Naive B cell (primary cell): ENCODE data around the gene KCNA2. TPM values are rescaled to one million over a fixed set of nuclear protein-coding genes. Genes with fewer than 3 reads are reported as not detected.

Source experiments
- ATAC-seq, 2 donors: fragments of 150-1000 bp; cut with Tn5 transposase; 2 replicates each; pipeline ENCODE4 v1.10.0; 2021; ENCODE audit warnings: low read depth in 2 of 2, mild to moderate bottlenecking in 2 of 2, moderate library complexity in 2 of 2
- DNase-seq: peaks from one replicate; pipeline ENCODE4 v3.0.0; 2022
- H3K27ac Mint-ChIP-seq, 6 donors: one replicate each; pipeline ENCODE4 v1.8.0; 2020 to 2022; ENCODE audit warnings: mild to moderate bottlenecking in 6 of 6, mixed read lengths in 6 of 6, moderate library complexity in 5 of 6, inconsistent platforms in 2 of 6
- H3K27me3 Mint-ChIP-seq, 3 donors: one replicate each; pipeline ENCODE4 v1.8.0; 2021 to 2022; ENCODE audit warnings: mixed read lengths in 3 of 3, mild to moderate bottlenecking in 1 of 3
- H3K36me3 Mint-ChIP-seq, 2 donors: one replicate each; pipeline ENCODE4 v1.8.0; 2020 to 2022; ENCODE audit warnings: mixed read lengths in 2 of 2, inconsistent platforms in 1 of 2, mild to moderate bottlenecking in 1 of 2
- H3K4me1 Mint-ChIP-seq, 3 donors: one replicate each; pipeline ENCODE4 v1.8.0; 2020 to 2022; ENCODE audit warnings: mixed read lengths in 3 of 3, inconsistent platforms in 1 of 3, mild to moderate bottlenecking in 1 of 3, moderate library complexity in 1 of 3
- H3K4me3 Mint-ChIP-seq, 8 donors: one replicate each; pipeline ENCODE4 v1.8.0; 2020 to 2022; ENCODE audit warnings: mild to moderate bottlenecking in 8 of 8, mixed read lengths in 8 of 8, moderate library complexity in 8 of 8, inconsistent platforms in 2 of 8
- H3K9me3 Mint-ChIP-seq, 7 donors: one replicate each; pipeline ENCODE4 v1.8.0; 2020 to 2022; ENCODE audit warnings: mixed read lengths in 7 of 7, mild to moderate bottlenecking in 5 of 7, inconsistent platforms in 2 of 7, moderate library complexity in 1 of 7
- polyA plus RNA-seq, 6 donors: library from polyadenylated mRNA; unstranded; fragments of 300-500 nt; fragmentation: Illumina TruSeq; gene quantifications; one replicate each; pipeline ENCODE4 v1.2.3, GENCODE V29; 2021; ENCODE audit warnings: low read depth in 6 of 6

KCNA2 gene
- polyA plus RNA-seq, 6 donors from 2014 or later = not detected

DNA sequence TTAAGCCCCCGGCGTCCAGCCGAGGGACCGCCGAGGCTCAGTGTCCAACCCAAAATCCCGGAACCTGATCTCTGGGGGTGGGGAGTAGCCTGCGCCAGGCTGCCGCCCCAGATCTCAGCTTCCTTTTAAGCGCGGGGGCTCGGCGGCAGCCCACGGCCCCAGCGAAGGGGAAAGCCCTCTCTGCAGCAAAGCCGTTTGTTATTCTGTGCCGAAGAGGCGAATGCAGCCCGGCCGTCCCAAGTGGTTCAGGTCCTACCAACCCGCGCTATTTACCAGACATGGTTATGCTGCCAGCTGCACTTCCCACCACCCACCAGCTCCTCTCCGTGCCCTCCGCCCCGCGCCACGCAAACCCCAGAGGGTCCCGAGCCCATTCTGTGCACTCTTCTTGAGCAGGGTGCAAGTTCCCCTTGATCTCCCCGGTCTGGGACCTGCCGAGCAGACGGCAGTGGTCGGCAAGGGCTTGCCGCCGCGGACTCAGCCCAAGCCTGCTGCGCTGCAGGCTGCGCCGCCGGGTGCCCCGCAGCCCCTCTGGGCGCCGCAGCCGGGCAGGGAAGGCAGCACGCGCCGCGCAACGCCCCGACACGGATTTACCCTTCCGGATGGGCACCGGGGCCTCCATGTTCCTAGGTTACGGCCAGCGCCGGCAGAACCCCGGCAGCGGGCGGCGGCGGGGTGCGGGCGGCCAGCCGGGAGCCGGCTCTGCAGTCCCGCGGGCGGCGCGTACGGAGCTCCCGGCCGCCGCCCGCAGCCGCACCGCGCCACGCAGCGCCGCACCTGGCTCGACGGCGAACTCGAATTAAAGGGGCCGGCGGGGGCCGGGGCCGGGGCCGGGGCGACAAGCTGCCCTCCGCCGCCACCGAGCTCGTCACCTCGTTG, 738 bp upstream of the KCNA2 start:
- Mint-ChIP-seq H3K27me3 (peaks cover 44 to 84% (median 56%) of the 10 kb centered on the region in 3 donors), H3K36me3 (no peaks in the 10 kb centered on the region), H3K9me3 (no peaks in the 10 kb centered on the region), H3K27ac (peak overlapping the region in 1 of 6 donors; percentile 87), H3K4me1 (peaks cover 19 to 34% (median 29%) of the 10 kb centered on the region in 3 donors), H3K4me3 (peak overlapping the region; percentile 85 to 92 (median 88))
- DNase-seq = peak; percentile 18
- ATAC-seq = peak; percentile 55 to 59

DNA sequence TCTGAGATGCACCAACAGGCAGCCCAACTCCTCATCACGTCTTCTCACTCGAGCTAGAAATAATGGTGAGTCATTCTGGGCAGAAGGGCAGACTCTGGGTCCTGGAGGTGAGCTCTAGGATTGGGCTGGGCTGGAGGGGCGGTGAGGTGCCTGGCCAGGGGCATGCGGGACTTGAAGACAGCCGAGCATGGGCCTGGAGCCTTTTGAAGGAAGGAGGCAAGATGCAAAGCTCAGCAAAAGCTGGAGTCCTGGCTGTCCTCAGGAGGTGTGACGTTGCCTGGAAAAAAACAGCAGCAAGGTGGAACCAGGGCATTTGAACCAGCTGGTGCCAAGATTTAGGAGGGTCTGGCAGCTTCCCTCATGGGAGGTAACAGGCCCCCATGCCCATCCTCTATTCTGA, 712 bp downstream of the KCNA2 start:
- Mint-ChIP-seq H3K27ac (no peak overlapping the region), H3K4me3 (peak overlapping the region in 7 of 8 donors; percentile 64 to 91 (median 82)), H3K9me3 (no peaks in the 10 kb centered on the region), H3K27me3 (peaks cover 44 to 80% (median 56%) of the 10 kb centered on the region in 3 donors), H3K4me1 (peaks cover 15 to 29% (median 25%) of the 10 kb centered on the region in 3 donors), H3K36me3 (no peaks in the 10 kb centered on the region)
- no peak for DNase-seq
- no peak for ATAC-seq

DNA sequence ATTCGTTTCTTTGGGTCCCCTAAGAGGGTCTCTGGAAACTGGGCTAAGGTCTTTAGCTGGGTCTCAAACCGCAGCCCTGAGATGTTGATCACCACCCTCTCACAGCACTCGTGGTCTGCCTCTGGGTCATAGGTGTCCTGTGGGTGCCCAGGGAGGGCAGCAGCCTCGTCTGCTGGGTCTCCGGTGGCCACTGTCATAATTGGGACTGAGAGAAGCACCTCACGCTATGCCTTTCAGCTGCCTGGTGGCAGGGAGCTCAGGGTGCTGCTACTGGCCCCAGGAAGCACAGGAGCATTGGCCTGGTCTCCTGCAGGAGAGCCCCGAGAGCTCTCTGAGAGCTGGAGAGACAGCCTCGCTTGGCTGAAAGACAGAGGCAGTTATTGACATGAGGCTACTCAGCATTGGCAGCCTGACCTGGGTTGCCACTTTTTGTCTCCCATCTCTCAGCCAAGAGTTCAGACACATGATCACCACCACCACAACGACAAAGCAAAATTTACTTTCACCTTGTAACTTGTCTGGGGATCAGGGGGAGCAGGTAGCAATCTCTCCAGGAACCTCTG, 1.5 kb downstream of the KCNA2 start:
- Mint-ChIP-seq H3K27ac (no peak overlapping the region), H3K9me3 (no peaks in the 10 kb centered on the region), H3K4me3 (peak overlapping the region in 4 of 8 donors; percentile 34 to 82 (median 50)), H3K36me3 (no peaks in the 10 kb centered on the region), H3K4me1 (peaks cover 15 to 29% (median 21%) of the 10 kb centered on the region in 3 donors), H3K27me3 (peaks cover 48 to 77% (median 58%) of the 10 kb centered on the region in 3 donors)
- no peak for DNase-seq
- ATAC-seq = no peak

DNA sequence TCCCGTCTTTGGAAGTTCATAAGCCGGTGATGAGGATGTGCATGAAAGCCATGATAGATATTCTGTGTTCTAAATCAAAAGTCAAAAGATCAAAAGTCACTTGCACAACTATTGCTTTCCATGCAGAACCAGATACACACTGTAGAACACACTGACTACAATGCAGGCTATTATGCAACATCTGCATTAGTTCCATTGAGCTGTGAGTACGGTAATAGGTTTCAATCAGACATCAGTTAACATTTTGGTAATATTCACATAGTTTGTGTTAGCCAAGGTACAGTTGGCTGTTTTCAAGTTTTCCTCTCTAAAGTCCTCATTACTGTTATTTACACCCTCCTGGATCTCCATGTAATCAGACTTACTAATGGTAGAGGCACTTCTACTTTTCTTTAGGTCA, 3.1 kb downstream of the KCNA2 start:
- Mint-ChIP-seq H3K4me3 (no peak overlapping the region), H3K4me1 (peaks cover 10 to 17% (median 15%) of the 10 kb centered on the region in 3 donors), H3K27ac (no peak overlapping the region), H3K36me3 (no peaks in the 10 kb centered on the region), H3K27me3 (peaks cover 39 to 79% (median 58%) of the 10 kb centered on the region in 3 donors), H3K9me3 (no peaks in the 10 kb centered on the region)
- ATAC-seq (no peak), DNase-seq (no peak)

DNA sequence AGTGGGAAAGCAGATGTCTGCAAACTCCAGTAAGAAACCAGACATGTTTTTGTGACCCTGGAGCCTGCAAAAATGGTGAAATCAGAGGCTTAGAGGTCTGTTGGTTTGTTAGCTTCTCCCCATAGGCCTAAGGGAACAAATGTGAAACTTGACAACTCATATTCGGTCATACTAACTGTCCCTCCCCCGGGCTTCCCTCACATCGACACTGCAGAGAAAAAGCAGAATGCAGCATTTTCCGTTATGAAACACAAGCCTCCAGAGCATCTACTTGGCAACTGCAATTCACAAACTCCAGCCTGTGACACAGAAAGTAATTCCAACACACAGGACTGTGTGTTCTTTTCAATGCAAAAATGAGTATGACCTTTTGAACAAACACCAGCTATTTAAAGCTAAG, 3.7 kb downstream of the KCNA2 start:
- ATAC-seq (no peak), DNase-seq (no peak)
- Mint-ChIP-seq H3K4me1 (peaks cover 7 to 15% (median 12%) of the 10 kb centered on the region in 3 donors), H3K36me3 (no peaks in the 10 kb centered on the region), H3K9me3 (no peaks in the 10 kb centered on the region), H3K27me3 (peaks cover 34 to 76% (median 59%) of the 10 kb centered on the region in 3 donors), H3K4me3 (no peak overlapping the region), H3K27ac (no peak overlapping the region)

DNA sequence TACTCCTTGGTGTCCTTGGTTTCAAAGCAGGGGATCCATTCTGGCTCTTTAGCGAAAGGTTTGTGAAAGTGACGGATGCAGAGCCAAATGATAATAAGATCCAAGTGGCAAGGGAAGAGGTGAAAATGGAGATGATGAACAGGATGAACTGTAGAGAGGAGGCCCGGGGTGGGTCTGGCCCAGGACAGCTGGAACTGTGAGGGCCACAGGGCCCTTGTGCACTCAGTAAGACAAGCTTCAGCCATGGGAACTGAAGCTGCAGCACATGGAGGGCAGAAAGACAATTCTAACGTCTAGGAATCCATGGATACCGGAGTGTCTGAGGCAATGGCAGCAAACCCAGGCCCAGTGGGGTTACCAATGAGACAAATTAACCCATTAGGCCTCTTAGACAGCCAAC, 4.8 kb downstream of the KCNA2 start:
- no peak for DNase-seq
- Mint-ChIP-seq H3K9me3 (no peaks in the 10 kb centered on the region), H3K4me3 (no peak overlapping the region), H3K27me3 (peaks cover 36 to 70% (median 69%) of the 10 kb centered on the region in 3 donors), H3K27ac (no peak overlapping the region), H3K4me1 (peaks cover 0 to 8% (median 5%) of the 10 kb centered on the region in 3 donors), H3K36me3 (no peaks in the 10 kb centered on the region)
- no peak for ATAC-seq

DNA sequence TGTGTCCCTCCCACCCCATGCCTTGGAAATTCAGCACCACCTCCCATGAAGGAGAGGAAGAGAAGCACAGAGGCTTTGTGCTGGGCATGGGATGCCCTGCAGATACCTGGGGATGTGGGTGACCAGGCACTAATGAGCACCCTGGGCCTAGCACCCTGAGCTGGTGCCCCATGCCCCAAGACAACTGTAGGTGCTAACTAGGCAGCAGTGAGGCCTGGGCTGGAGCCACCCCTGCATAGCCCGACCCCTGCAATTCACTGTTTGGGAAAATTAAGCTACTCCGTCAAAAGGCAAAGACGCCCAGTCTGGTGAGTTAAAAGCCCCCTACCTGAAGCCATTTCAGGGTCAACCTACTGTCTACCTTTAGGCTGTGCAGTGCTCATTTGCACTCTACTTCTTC, 5.4 kb downstream of the KCNA2 start:
- H3K27ac Mint-ChIP-seq = no peak overlapping the region
- no peaks in the 10 kb centered on the region for H3K36me3 Mint-ChIP-seq
- H3K4me3 Mint-ChIP-seq = no peak overlapping the region
- peaks cover 36 to 64% (median 63%) of the 10 kb centered on the region in 3 donors for H3K27me3 Mint-ChIP-seq
- H3K9me3 Mint-ChIP-seq = no peaks in the 10 kb centered on the region
- H3K4me1 Mint-ChIP-seq = peaks cover 0 to 2% (median under 1%) of the 10 kb centered on the region in 3 donors
- DNase-seq (no peak), ATAC-seq (no peak)

DNA sequence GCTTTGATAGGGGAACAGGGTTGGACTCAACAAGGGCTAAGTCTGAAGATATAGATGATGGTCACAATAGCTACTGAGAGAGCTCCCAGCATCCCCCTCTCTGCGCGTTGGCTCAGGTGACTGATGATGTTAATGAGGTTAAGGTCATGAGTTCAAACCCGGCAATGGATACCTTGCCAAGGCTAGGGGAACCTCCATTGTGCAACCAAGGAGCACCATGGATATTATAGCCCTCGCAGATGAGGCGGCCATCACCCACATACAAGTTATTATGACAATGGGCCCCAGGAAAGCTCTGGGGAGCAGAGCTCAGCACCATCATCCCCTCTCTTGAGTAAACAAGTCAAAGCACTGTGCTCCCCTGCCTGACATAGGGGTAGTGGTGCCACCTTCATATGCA, 8.2 kb downstream of the KCNA2 start:
- H3K4me1 Mint-ChIP-seq = peaks cover 6 to 7% (median 7%) of the 10 kb centered on the region in 3 donors
- no peak overlapping the region for H3K27ac Mint-ChIP-seq
- H3K9me3 Mint-ChIP-seq = no peaks in the 10 kb centered on the region
- no peak for ATAC-seq
- peaks cover 19 to 45% (median 36%) of the 10 kb centered on the region in 3 donors for H3K27me3 Mint-ChIP-seq
- H3K36me3 Mint-ChIP-seq = no peaks in the 10 kb centered on the region
- no peak for DNase-seq
- no peak overlapping the region for H3K4me3 Mint-ChIP-seq

DNA sequence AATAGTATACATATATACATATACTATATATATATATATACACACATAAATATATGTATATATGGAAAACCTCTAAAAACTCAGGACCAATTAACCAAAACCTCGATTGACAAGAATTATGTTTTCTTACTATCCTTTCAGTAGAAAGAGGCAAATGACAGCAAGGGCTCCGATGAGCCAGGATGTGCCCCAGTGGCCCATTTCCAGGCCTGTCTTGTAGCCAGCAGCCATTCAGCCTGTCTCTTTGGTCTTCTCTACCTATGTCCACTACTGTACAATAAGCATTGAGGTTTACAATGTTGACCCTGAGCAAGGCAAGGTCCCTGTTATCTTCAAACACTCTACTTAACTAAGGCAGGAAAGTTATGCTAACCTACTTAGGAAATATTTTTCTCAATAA, 9.8 kb downstream of the KCNA2 start:
- ATAC-seq = no peak
- Mint-ChIP-seq H3K4me1 (peaks cover 6 to 7% (median 7%) of the 10 kb centered on the region in 3 donors), H3K27me3 (peaks cover 27 to 50% (median 40%) of the 10 kb centered on the region in 3 donors), H3K9me3 (no peaks in the 10 kb centered on the region), H3K36me3 (no peaks in the 10 kb centered on the region), H3K4me3 (no peak overlapping the region), H3K27ac (no peak overlapping the region)
- DNase-seq = no peak

DNA sequence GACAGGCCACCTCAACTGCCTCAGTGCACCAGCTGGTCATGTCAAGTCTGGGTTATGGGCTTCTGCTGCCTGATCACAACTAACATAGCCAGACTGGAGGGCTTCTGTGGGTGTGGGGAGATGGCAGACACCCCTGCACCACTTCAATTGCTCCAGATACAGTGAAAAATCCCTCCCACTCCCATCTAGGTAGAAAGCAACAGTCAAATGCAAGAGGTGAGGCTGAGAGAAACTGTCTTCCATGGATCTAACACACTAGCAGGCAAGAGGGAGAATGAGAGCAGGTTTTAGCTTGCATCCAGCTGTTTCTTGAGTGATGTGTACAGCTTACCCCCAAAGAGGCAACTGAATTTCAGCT, 10.8 kb downstream of the KCNA2 start:
- peak overlapping the region in 1 of 6 donors; percentile 28 for H3K27ac Mint-ChIP-seq
- ATAC-seq (no peak), DNase-seq (no peak)
- H3K27me3 Mint-ChIP-seq = peaks cover 34 to 59% (median 48%) of the 10 kb centered on the region in 3 donors
- H3K4me3 Mint-ChIP-seq = no peak overlapping the region
- peaks cover 6 to 7% (median 7%) of the 10 kb centered on the region in 3 donors for H3K4me1 Mint-ChIP-seq
- H3K36me3 Mint-ChIP-seq = no peaks in the 10 kb centered on the region
- no peaks in the 10 kb centered on the region for H3K9me3 Mint-ChIP-seq

DNA sequence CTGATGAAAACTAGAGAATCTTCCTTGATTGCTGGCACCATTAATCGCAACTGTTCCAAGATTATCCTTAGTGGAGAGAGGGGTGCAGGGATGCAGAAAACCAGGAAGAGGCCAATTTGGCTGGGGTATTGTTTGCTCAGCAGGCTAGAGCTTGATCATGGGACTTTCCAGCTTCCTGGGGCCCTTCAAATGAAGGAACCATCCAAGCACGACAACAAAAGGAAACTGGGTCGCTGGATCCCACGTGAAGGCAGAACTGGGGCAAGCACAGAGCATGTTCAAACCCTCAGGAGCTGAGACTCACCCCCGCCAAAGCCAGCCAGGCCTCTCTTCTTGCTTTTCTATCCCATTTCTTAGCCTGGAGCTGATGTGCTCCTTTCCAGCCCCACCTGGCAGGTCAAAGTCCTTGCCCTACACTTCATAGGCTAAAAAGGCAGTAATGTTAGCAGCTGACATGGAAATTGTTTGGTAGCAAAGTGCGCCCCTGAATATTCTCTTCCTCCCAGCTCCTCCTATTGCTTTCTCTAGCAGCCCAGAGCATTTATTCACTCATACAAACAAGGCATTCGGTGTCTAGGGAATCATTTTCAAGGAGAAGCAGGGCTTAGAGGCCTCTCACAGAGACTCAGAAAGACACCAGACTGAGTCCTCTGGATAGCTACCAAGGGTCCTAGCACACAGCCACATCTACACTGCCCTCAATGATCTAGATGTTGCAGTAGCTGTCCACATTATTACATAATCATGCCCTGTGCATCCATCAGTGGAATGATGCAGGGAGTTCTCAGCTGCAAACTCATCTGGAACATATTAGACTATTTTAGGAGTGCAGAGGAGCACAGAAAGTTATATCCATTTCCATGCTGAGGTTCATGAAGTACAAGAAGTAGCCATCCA, 11.5 kb downstream of the KCNA2 start:
- DNase-seq = no peak
- ATAC-seq = peak; percentile 35 to 40
- Mint-ChIP-seq H3K9me3 (no peaks in the 10 kb centered on the region), H3K27ac (peak overlapping the region in 1 of 6 donors; percentile 28), H3K4me3 (no peak overlapping the region), H3K27me3 (peaks cover 33 to 58% (median 44%) of the 10 kb centered on the region in 3 donors), H3K36me3 (no peaks in the 10 kb centered on the region), H3K4me1 (peaks cover 6 to 7% (median 7%) of the 10 kb centered on the region in 3 donors)

DNA sequence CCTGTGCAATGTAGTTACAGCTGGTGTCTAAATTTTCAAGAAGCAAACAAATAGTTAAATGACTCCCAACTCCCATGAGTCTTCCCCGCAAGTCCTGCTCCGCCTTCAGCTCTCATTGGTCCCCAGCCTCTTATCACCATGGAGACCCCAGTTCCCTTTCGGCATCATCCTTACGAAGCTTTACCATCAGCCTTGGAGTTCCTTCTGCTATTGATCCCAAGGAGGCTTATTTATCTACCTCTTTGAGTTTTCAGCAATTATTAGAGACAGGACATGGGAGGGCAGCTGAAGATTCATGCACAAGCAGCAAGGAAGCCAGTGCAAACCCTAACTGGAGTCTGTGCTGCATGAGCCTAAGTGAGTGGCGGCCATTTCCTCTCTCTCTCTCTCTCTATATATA, 12.3 kb downstream of the KCNA2 start:
- DNase-seq (no peak), ATAC-seq (no peak)
- H3K27ac Mint-ChIP-seq = no peak overlapping the region
- H3K4me3 Mint-ChIP-seq = no peak overlapping the region
- peaks cover 6 to 7% (median 7%) of the 10 kb centered on the region in 3 donors for H3K4me1 Mint-ChIP-seq
- H3K27me3 Mint-ChIP-seq = peaks cover 32 to 53% (median 40%) of the 10 kb centered on the region in 3 donors
- H3K36me3 Mint-ChIP-seq = no peaks in the 10 kb centered on the region
- no peaks in the 10 kb centered on the region for H3K9me3 Mint-ChIP-seq

DNA sequence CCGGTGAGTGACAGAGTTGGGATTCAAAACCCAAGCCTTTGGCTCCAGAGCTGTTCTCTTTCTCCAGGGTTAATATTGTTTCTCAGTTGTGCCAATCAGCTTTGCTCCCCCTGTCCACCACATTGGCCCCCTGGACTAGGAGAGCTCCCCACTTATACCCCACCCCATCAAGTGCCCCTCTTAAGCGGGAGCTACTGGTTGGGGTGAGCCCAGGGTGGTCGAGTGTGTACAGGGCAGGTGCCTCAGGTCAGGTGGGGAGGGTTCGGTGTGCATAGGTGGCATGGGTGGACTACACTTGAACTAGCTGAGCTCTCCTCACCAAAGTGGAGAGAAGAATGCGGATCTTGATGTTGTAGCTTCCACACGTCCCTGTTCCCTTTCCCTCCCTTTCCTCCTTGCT, 14.2 kb downstream of the KCNA2 start:
- H3K9me3 Mint-ChIP-seq = no peaks in the 10 kb centered on the region
- H3K27me3 Mint-ChIP-seq = peaks cover 34 to 54% (median 43%) of the 10 kb centered on the region in 3 donors
- peaks cover 6 to 7% (median 7%) of the 10 kb centered on the region in 3 donors for H3K4me1 Mint-ChIP-seq
- H3K27ac Mint-ChIP-seq = no peak overlapping the region
- DNase-seq (no peak), ATAC-seq (no peak)
- no peak overlapping the region for H3K4me3 Mint-ChIP-seq
- H3K36me3 Mint-ChIP-seq = no peaks in the 10 kb centered on the region
